ENCODE measurements around the gene FRMD6.

Gene FRMD6

GRCh38 chr14:51674294-51675002 is 22.7 kb downstream of the FRMD6 start:
- no peak for DNase-seq

GRCh38 chr14:51676549-51676948 is 24.8 kb downstream of the FRMD6 start:
- no peak for DNase-seq

- DNase-seq, result no peak
These were observed 25.6 kb downstream of the FRMD6 start for GRCh38 chr14:51677266-51677665.

GRCh38 chr14:51677738-51678137 is 26.0 kb downstream of the FRMD6 start:
- no peak for DNase-seq

GRCh38 chr14:51680031-51680430 is 28.3 kb downstream of the FRMD6 start:
- no peak for DNase-seq

- DNase-seq, result no peak
These were observed 29.7 kb downstream of the FRMD6 start for GRCh38 chr14:51681411-51681810.

GRCh38 chr14:51682411-51682810 is 30.7 kb downstream of the FRMD6 start:
- no peak for DNase-seq

GRCh38 chr14:51684760-51685159 is 33.0 kb downstream of the FRMD6 start:
- DNase-seq, result no peak

- no peak for DNase-seq
These were observed 39.5 kb downstream of the FRMD6 start for GRCh38 chr14:51691176-51691575.

- DNase-seq, result no peak
These were observed 40.9 kb downstream of the FRMD6 start for GRCh38 chr14:51692646-51693045.

GRCh38 chr14:51697848-51698247 is 46.1 kb downstream of the FRMD6 start:
- no peak for DNase-seq

- no peak for DNase-seq
These were observed 50.2 kb downstream of the FRMD6 start for GRCh38 chr14:51701951-51702350.

- no peak for DNase-seq
These were observed 52.1 kb downstream of the FRMD6 start for GRCh38 chr14:51703787-51704186.

- no peak for DNase-seq
These were observed 52.8 kb downstream of the FRMD6 start for GRCh38 chr14:51704545-51704944.

GRCh38 chr14:51707327-51707726 is 55.6 kb downstream of the FRMD6 start:
- no peak for DNase-seq

- DNase-seq, result no peak
These were observed 59.8 kb downstream of the FRMD6 start for GRCh38 chr14:51711505-51711904.

- peak; percentile 3 for DNase-seq
These were observed 63.5 kb downstream of the FRMD6 start for GRCh38 chr14:51715250-51715649.

- DNase-seq, result no peak
These were observed 64.0 kb downstream of the FRMD6 start for GRCh38 chr14:51715742-51716141.

- peak; percentile 75 for DNase-seq
These were observed 64.9 kb downstream of the FRMD6 start for GRCh38 chr14:51716610-51717009.

- DNase-seq, result no peak
These were observed 66.1 kb downstream of the FRMD6 start for GRCh38 chr14:51717766-51718165.

GRCh38 chr14:51719955-51720354 is 68.2 kb downstream of the FRMD6 start:
- no peak for DNase-seq

- DNase-seq, result no peak
These were observed 72.3 kb downstream of the FRMD6 start for GRCh38 chr14:51723990-51724389.

GRCh38 chr14:51724650-51725049 is 72.9 kb downstream of the FRMD6 start:
- DNase-seq, result no peak

GRCh38 chr14:51725061-51725460 is 73.4 kb downstream of the FRMD6 start:
- no peak for DNase-seq

- no peak for DNase-seq
These were observed 74.6 kb downstream of the FRMD6 start for GRCh38 chr14:51726166-51726899.

Measured in DMS53 (cell line).